Neuronal stem cell (in vitro differentiated cells): Measurements from ENCODE around the gene DUSP10.

ENCODE experiments used
- DNase-seq: peaks from one replicate; pipeline ENCODE4 v3.0.0-alpha.2; 2013; ENCODE audit warnings: low spot score
- H2AFZ ChIP-seq: one replicate; pipeline ENCODE4 v1.6.1; 2013; ENCODE audit warnings: mild to moderate bottlenecking, low read length, inconsistent platforms
- H2AK5ac ChIP-seq: 2 replicates; pipeline ENCODE4 v1.6.1; 2013; ENCODE audit warnings: low read depth, mild to moderate bottlenecking, inconsistent platforms, low read length, moderate library complexity, mixed read lengths
- H2BK120ac ChIP-seq: 2 replicates; pipeline ENCODE4 v1.6.1; 2013; ENCODE audit warnings: low read depth, mild to moderate bottlenecking, inconsistent platforms, low read length, moderate library complexity, mixed read lengths
- H2BK12ac ChIP-seq: one replicate; pipeline ENCODE4 v1.6.1; 2013; ENCODE audit warnings: low read length, inconsistent platforms
- H2BK15ac ChIP-seq: 2 replicates; pipeline ENCODE4 v1.6.1; 2013; ENCODE audit warnings: mild to moderate bottlenecking, low read length, inconsistent platforms, mixed read lengths
- H2BK5ac ChIP-seq: one replicate; pipeline ENCODE4 v1.6.1; 2013; ENCODE audit warnings: inconsistent platforms, mild to moderate bottlenecking, low read length, moderate library complexity
- H3K14ac ChIP-seq: one replicate; pipeline ENCODE4 v1.6.1; 2013; ENCODE audit warnings: low read length, inconsistent platforms
- H3K18ac ChIP-seq: 2 replicates; pipeline ENCODE4 v1.6.1; 2013; ENCODE audit warnings: low read length, inconsistent platforms
- H3K23ac ChIP-seq: 2 replicates; pipeline ENCODE4 v1.6.1; 2013; ENCODE audit warnings: low read depth, mild to moderate bottlenecking, mixed read lengths, low read length, inconsistent platforms; ENCODE audit not compliant: poor library complexity
- H3K27ac ChIP-seq: replicated peaks from 3 replicates; pipeline ENCODE4 v1.5.1; 2013; ENCODE audit warnings: low read length, inconsistent platforms
- H3K27me3 ChIP-seq, 3 experiments: 2 replicates each; pipeline ENCODE4 v1.6.1; 2013; ENCODE audit warnings: low read length in 3 of 3, mild to moderate bottlenecking in 2 of 3, inconsistent platforms in 1 of 3, low read depth in 1 of 3, mixed read lengths in 1 of 3, moderate library complexity in 1 of 3; ENCODE audit not compliant: control insufficient read depth in 3 of 3, insufficient read depth in 3 of 3
- H3K36me3 ChIP-seq, 2 donors: replicated peaks in 1 of 2; 2 replicates each; pipeline ENCODE4 v1.6.1; 2013; ENCODE audit warnings: low read length in 2 of 2; ENCODE audit not compliant: control insufficient read depth in 2 of 2, insufficient read depth in 2 of 2
- H3K4ac ChIP-seq: 2 replicates; pipeline ENCODE4 v1.6.1; 2013; ENCODE audit warnings: inconsistent platforms, mild to moderate bottlenecking, low read length, moderate library complexity
- H3K4me1 ChIP-seq, 2 donors: 1 replicate in 1 of 2; 2 replicates in 1 of 2; pipeline ENCODE4 v1.6.1; 2013; ENCODE audit warnings: low read length in 2 of 2, low read depth in 1 of 2; ENCODE audit not compliant: control insufficient read depth in 2 of 2, insufficient read depth in 1 of 2
- H3K4me2 ChIP-seq: one replicate; pipeline ENCODE4 v1.6.1; 2013; ENCODE audit warnings: mild to moderate bottlenecking, low read length, inconsistent platforms; ENCODE audit not compliant: insufficient read depth, poor library complexity, severe bottlenecking
- H3K4me3 ChIP-seq, 2 donors: 2 replicates each; pipeline ENCODE4 v1.5.1; 2013; ENCODE audit warnings: low read length in 2 of 2, mild to moderate bottlenecking in 2 of 2, inconsistent platforms in 1 of 2, moderate library complexity in 1 of 2
- H3K79me1 ChIP-seq: one replicate; pipeline ENCODE4 v1.6.1; 2013; ENCODE audit warnings: low read depth, mild to moderate bottlenecking, inconsistent platforms, low read length, moderate library complexity
- H3K9ac ChIP-seq: one replicate; pipeline ENCODE4 v1.6.1; 2013; ENCODE audit warnings: mild to moderate bottlenecking, low read depth, low read length, inconsistent platforms; ENCODE audit not compliant: poor library complexity
- H3K9me3 ChIP-seq, 2 donors: replicated peaks in 1 of 2; 2 replicates each; pipeline versions ENCODE3 to v1.6.1; 2013; ENCODE audit warnings: low read length in 2 of 2, mild to moderate bottlenecking in 2 of 2, inconsistent platforms in 1 of 2, low read depth in 1 of 2, mixed read lengths in 1 of 2, moderate library complexity in 1 of 2; ENCODE audit not compliant: control insufficient read depth in 2 of 2, insufficient read depth in 1 of 2
- H4K8ac ChIP-seq: one replicate; pipeline ENCODE4 v1.6.1; 2013; ENCODE audit warnings: low read depth, mild to moderate bottlenecking, inconsistent platforms, low read length, moderate library complexity
- H4K91ac ChIP-seq: one replicate; pipeline ENCODE4 v1.6.1; 2013; ENCODE audit warnings: low read length, low read depth, mild to moderate bottlenecking, inconsistent platforms; ENCODE audit not compliant: poor library complexity
- WGBS, 2 donors: extraction: QIAGEN DNeasy Blood & Tissue Kit; methylation state at CpG; one replicate each; pipeline ENCODE4 v1.1.7; 2013; ENCODE audit warnings: missing lambda C conversion rate in 2 of 2, mixed read lengths in 1 of 2; ENCODE audit not compliant: insufficient read length in 2 of 2, insufficient replicate concordance in 1 of 2; ENCODE audit errors: extremely low coverage in 2 of 2; 5-methylcytosine and 5-hydroxymethylcytosine counted together

Gene DUSP10

GRCh38 chr1:221699978-221700519 is 41.8 kb downstream of the DUSP10 start:
- Histone ChIP-seq H3K79me1 (no peaks in the 10 kb centered on the region), H3K27ac (no peak overlapping the region), H4K91ac (no peak overlapping the region), H3K4me3 (no peak overlapping the region), H3K9me3 (no peaks in the 10 kb centered on the region), H3K23ac (no peak overlapping the region), H2AK5ac (no peak overlapping the region), H2BK15ac (no peak overlapping the region), H3K4me2 (no peak overlapping the region), H3K4me1 (no peaks in the 10 kb centered on the region), H2BK5ac (no peak overlapping the region), H2BK120ac (no peak overlapping the region), H3K27me3 (no peaks in the 10 kb centered on the region), H3K14ac (no peak overlapping the region), H2AFZ (no peak overlapping the region), H3K18ac (no peak overlapping the region), H3K9ac (no peak overlapping the region), H3K4ac (no peak overlapping the region), H4K8ac (no peak overlapping the region), H2BK12ac (no peak overlapping the region), H3K36me3 (no peaks in the 10 kb centered on the region)
- no peak for DNase-seq

GRCh38 chr1:221699577-221699976 is 42.3 kb downstream of the DUSP10 start:
- no peak overlapping the region for H2BK5ac ChIP-seq
- no CpG with 5 or more reads among the region's 1 CpG for whole genome bisulfite sequencing, 2 donors
- no peak overlapping the region for H3K23ac ChIP-seq
- no peak overlapping the region for H2BK120ac ChIP-seq
- H3K4ac ChIP-seq: no peak overlapping the region
- no peak overlapping the region for H3K14ac ChIP-seq
- no peak overlapping the region for H2AFZ ChIP-seq
- H3K27ac ChIP-seq: no peak overlapping the region
- no peak for DNase-seq
- H3K9me3 ChIP-seq: no peaks in the 10 kb centered on the region
- H3K79me1 ChIP-seq: no peaks in the 10 kb centered on the region
- no peaks in the 10 kb centered on the region for H3K27me3 ChIP-seq
- no peak overlapping the region for H3K9ac ChIP-seq
- H2BK15ac ChIP-seq: no peak overlapping the region
- no peaks in the 10 kb centered on the region for H3K4me1 ChIP-seq
- no peak overlapping the region for H4K8ac ChIP-seq
- no peak overlapping the region for H3K18ac ChIP-seq
- no peak overlapping the region for H3K4me3 ChIP-seq
- no peak overlapping the region for H2BK12ac ChIP-seq
- H2AK5ac ChIP-seq: no peak overlapping the region
- no peaks in the 10 kb centered on the region for H3K36me3 ChIP-seq
- H3K4me2 ChIP-seq: no peak overlapping the region
- no peak overlapping the region for H4K91ac ChIP-seq

DNA sequence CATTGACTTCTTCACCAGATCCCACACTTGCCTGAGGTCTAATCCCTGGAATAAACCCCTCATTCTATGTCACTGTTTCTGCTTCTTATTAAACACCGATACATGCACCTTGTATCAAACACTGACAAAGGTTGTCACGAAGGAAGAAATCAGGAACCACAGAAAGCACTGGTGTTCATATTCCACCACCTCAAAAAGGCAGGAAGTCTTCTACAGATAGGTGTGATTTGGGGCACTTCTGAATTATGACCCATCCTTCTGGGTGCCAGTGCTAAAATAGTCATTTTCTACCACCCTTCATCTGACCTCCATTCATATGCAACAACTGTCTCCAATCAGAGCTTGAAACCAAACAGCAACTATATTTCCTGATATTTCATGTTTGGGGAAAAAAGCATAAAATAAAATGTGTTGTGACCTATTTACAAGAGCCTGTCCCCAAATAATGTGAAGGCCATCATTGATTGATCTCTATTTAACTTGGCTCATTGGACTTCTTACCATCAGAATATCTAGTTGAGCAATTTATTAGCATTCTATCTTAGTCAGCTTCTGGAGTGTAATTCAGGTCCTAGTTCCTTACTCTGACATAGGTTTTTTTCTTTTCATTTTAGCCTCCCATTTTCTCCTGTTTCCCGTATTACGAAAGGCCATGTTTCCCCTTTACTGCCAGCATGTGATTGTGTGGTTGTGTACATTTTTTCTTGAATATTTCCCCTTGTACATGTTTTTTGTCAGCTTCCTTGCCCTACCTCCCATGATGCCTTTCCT is 43.1 kb downstream of the DUSP10 start:
- Histone ChIP-seq H2BK12ac (no peak overlapping the region), H3K18ac (no peak overlapping the region), H3K9me3 (no peaks in the 10 kb centered on the region), H2AFZ (no peak overlapping the region), H3K4ac (no peak overlapping the region), H3K23ac (no peak overlapping the region), H2AK5ac (no peak overlapping the region), H4K8ac (no peak overlapping the region), H3K4me3 (no peak overlapping the region), H2BK5ac (no peak overlapping the region), H4K91ac (no peak overlapping the region), H3K79me1 (no peaks in the 10 kb centered on the region), H3K4me1 (no peaks in the 10 kb centered on the region), H3K14ac (no peak overlapping the region), H2BK120ac (no peak overlapping the region), H3K36me3 (no peaks in the 10 kb centered on the region), H3K27ac (no peak overlapping the region), H2BK15ac (no peak overlapping the region), H3K27me3 (no peaks in the 10 kb centered on the region), H3K9ac (no peak overlapping the region), H3K4me2 (no peak overlapping the region)
- DNase-seq: no peak
- WGBS, 2 donors: no CpG with 5 or more reads among the region's 4 CpGs

- Histone ChIP-seq H3K23ac (no peak overlapping the region), H3K14ac (no peak overlapping the region), H2AFZ (no peak overlapping the region), H2BK15ac (no peak overlapping the region), H2BK120ac (no peak overlapping the region), H3K36me3 (no peaks in the 10 kb centered on the region), H3K79me1 (no peaks in the 10 kb centered on the region), H3K18ac (no peak overlapping the region), H3K9me3 (no peaks in the 10 kb centered on the region), H2BK12ac (no peak overlapping the region), H3K4me2 (no peak overlapping the region), H3K4me1 (no peaks in the 10 kb centered on the region), H4K91ac (no peak overlapping the region), H3K27ac (no peak overlapping the region), H3K27me3 (no peaks in the 10 kb centered on the region), H3K4ac (no peak overlapping the region), H4K8ac (no peak overlapping the region), H2BK5ac (no peak overlapping the region), H3K4me3 (no peak overlapping the region), H2AK5ac (no peak overlapping the region), H3K9ac (no peak overlapping the region)
- no CpG with 5 or more reads among the region's 3 CpGs for WGBS, 2 donors
- DNase-seq: no peak
These were observed 43.9 kb downstream of the DUSP10 start for GRCh38 chr1:221697923-221698425.
